GM18499 (cell line): ENCODE results near the gene PPP1R11.

ENCODE experiments used
- ATAC-seq: cut with Tn5 transposase; IDR thresholded peaks from one replicate; pipeline ENCODE4 v1.9.1; 2021; ENCODE audit warnings: moderate number of reproducible peaks; ENCODE audit not compliant: insufficient read depth, unreplicated experiment

The PPP1R11 gene

GRCh38 chr6:30092852-30093543 is 26.0 kb downstream of the PPP1R11 start:
- ATAC-seq, result no peak

- ATAC-seq, result no peak
Observed at GRCh38 chr6:30093951-30094661, 27.1 kb downstream of the PPP1R11 start.

- no peak for ATAC-seq
Observed at GRCh38 chr6:30096829-30097228, 29.8 kb downstream of the PPP1R11 start.

GRCh38 chr6:30097902-30098768 is 31.1 kb downstream of the PPP1R11 start:
- no peak for ATAC-seq

- ATAC-seq, result no peak
Observed at GRCh38 chr6:30100154-30100553, 33.2 kb downstream of the PPP1R11 start.

GRCh38 chr6:30100585-30101443 is 33.8 kb downstream of the PPP1R11 start:
- no peak for ATAC-seq

GRCh38 chr6:30101444-30102413 is 34.7 kb downstream of the PPP1R11 start:
- no peak for ATAC-seq

GRCh38 chr6:30102414-30102969 is 35.5 kb downstream of the PPP1R11 start:
- ATAC-seq, result no peak

GRCh38 chr6:30102970-30103871 is 36.2 kb downstream of the PPP1R11 start:
- ATAC-seq, result no peak

- ATAC-seq, result no peak
Observed at GRCh38 chr6:30103872-30104179, 36.8 kb downstream of the PPP1R11 start.

- ATAC-seq, result no peak
Observed at GRCh38 chr6:30104661-30105060, 37.7 kb downstream of the PPP1R11 start.

- ATAC-seq, result no peak
Observed at GRCh38 chr6:30111266-30111856, 44.4 kb downstream of the PPP1R11 start.

GRCh38 chr6:30112402-30112994 is 45.5 kb downstream of the PPP1R11 start:
- no peak for ATAC-seq

GRCh38 chr6:30113003-30113759 is 46.2 kb downstream of the PPP1R11 start, which contains the start of gene TRIM31:
TRIM31 (minus strand) TSS chr6:30113090; CDS start chr6:30112805, 285 bp downstream.
- ATAC-seq, result no peak

GRCh38 chr6:30113841-30114240 is 46.8 kb downstream of the PPP1R11 start:
- no peak for ATAC-seq

GRCh38 chr6:30116724-30117123 is 49.7 kb downstream of the PPP1R11 start:
- ATAC-seq, result no peak
